Lower leg skin (tissue), 4 donors: ENCODE measurements around the gene SFSWAP. TPM values are rescaled to one million over a fixed set of nuclear protein-coding genes. Genes with fewer than 3 reads are reported as not detected.

ENCODE experiments used
- DNase-seq, 2 donors: peaks; one replicate each; pipeline ENCODE4 v3.0.0-alpha.2; 2019; ENCODE audit warnings: low spot score in 2 of 2
- H3K4me3 ChIP-seq: fragments of 200-600 bp; sonication (generic); 2 replicates; pipeline ENCODE4 v1.5.1; 2017; ENCODE audit warnings: mild to moderate bottlenecking, low read depth; ENCODE audit not compliant: poor library complexity, severe bottlenecking
- POLR2A ChIP-seq, 2 donors: fragments of 450-650 bp; IDR thresholded peaks; one replicate each; pipeline ENCODE4 v1.6.1; 2016 to 2017; ENCODE audit warnings: antibody characterized with exemption in 2 of 2, mild to moderate bottlenecking in 1 of 2, moderate library complexity in 1 of 2
- WGBS, 2 donors: methylation state at CpG; one replicate each; pipeline ENCODE4 v1.1.5; 2018; 5-methylcytosine and 5-hydroxymethylcytosine counted together
- intact Hi-C: fragments of 100-400 bp; cut with DNase I; formaldehyde crosslinking; loops from one replicate; pipeline ENCODE4 v1.15.0; 2023; ENCODE audit warnings: low total_unique reads
- total RNA-seq, 4 donors: library from RNA; depleted of rRNA; stranded (reverse); fragments of >200 nt; gene quantifications; one replicate each; pipeline ENCODE4 v1.1.0, GENCODE V29; 2016
- TF ChIP-seq, protein P1 (sequence below), 3 donors: fragments of 450-650 bp; IDR thresholded peaks; one replicate each; pipeline ENCODE4 v1.5.1; 2016; ENCODE audit warnings: antibody characterized with exemption in 3 of 3, mild to moderate bottlenecking in 3 of 3, moderate library complexity in 2 of 3

SFSWAP gene
- total RNA-seq, 4 donors from 2014 or later = 31.0 to 56.3 (median 38.5) TPM

DNA sequence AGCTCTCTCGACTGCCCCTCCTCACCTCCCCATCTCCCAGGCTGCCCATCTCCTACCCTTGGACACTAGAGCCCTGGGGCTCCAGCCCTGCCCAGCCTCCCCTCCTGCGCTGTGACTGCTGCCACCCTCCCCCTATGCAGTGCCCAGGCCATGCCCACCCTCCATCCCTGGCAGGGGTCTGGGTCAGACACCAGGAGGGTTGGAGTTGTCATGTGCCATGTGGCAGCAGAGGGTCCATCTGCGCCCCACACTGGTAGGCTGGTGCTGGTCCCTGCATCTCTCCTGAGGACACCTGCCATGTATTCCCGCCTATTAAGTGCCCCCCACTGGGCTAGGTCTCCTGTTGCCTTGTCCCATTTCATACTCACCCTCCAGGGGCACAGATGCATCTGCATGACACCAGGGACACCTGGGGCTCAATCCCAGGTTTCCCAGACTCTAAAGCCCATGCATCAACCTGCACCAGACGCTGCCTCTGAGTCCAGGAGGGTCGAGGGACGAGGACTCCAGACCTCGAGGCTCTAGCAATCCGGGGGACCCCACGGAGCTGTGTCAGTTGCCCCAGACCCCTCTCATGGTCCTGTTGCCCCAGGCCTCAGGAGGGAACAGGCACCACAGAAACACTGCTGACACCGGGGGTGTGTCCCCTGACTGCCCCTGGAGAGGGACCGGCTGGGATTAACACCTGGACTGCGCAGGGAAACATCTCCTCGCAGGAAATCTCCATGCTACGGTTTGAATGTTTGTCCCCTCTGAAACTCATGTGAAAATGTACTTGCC is 23.4 kb upstream of the SFSWAP start:
- no peak overlapping the region for H3K4me3 ChIP-seq
- 68 to 80% methylated on average over 8 to 15 of the region's 15 CpGs for WGBS, 2 donors
- intact Hi-C loops = no loop called here
- peak in 1 of 2 donors; percentile 76 for DNase-seq
- TF ChIP-seq, protein P1, sequence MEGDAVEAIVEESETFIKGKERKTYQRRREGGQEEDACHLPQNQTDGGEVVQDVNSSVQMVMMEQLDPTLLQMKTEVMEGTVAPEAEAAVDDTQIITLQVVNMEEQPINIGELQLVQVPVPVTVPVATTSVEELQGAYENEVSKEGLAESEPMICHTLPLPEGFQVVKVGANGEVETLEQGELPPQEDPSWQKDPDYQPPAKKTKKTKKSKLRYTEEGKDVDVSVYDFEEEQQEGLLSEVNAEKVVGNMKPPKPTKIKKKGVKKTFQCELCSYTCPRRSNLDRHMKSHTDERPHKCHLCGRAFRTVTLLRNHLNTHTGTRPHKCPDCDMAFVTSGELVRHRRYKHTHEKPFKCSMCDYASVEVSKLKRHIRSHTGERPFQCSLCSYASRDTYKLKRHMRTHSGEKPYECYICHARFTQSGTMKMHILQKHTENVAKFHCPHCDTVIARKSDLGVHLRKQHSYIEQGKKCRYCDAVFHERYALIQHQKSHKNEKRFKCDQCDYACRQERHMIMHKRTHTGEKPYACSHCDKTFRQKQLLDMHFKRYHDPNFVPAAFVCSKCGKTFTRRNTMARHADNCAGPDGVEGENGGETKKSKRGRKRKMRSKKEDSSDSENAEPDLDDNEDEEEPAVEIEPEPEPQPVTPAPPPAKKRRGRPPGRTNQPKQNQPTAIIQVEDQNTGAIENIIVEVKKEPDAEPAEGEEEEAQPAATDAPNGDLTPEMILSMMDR (IDR thresholded peaks at IDR 0.05) = no peak
- TF ChIP-seq POLR2A (IDR thresholded peaks at IDR 0.05) = no peak

DNA sequence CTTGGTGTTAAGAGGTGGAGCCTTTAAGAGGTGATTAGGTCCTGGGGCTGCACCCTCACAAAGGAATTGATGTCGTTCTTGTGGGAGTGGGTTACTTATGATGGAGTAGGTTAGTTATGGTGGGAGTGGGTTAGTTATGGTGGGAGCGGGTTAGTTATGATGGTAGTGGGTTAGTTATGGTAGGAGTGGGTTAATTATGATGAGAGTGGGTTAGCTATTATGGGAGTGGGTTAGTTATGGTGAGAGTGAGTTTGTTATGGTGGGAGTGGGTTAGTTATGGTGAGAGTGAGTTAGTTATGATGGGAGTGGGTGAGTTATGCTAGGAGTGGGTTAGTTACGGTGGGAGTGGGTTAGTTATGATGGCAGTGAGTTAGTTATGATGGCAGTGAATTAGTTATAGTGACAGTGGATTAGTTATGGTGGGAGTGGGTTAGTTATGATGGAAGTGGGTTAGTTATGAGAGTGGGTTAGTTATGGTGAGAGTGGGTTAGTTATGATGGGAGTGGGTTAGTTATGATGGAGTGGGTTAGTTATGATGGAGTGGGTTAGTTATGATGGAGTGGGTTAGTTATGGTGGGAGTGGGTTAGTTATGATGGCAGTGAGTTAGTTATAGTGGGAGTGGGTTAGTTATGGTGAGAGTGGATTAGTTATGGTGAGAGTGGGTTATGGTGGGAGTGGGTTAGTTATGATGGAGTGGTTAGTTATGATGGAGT is 22.6 kb upstream of the SFSWAP start:
- DNase-seq = no peak
- intact Hi-C loops = no loop called here
- 84 to 91% methylated on average over 3 of the region's 3 CpGs for WGBS, 2 donors

DNA sequence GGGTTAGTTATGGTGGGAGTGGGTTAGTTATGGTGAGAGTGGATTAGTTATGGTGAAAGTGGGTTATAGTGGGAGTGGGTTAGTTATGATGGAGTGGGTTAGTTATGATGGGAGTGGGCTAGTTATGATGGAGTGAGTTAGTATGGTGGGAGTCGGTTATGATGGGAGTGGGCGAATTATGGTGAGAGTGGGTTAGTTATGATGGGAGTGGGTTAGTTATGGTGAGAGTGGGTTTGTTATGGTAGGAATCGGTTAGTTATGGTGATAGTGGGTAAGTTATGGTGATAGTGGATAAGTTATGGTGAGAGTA is 22.1 kb upstream of the SFSWAP start:
- 92 to 94% methylated on average over 3 of the region's 3 CpGs for WGBS, 2 donors
- intact Hi-C loops = no loop called here
- no peak overlapping the region for H3K4me3 ChIP-seq
- DNase-seq = no peak
- TF ChIP-seq, protein P1 (IDR thresholded peaks at IDR 0.05) = no peak
- TF ChIP-seq POLR2A (IDR thresholded peaks at IDR 0.05) = no peak

More for the DNA sequence above, 22.6 kb upstream of the SFSWAP start:
- no peak overlapping the region for H3K4me3 ChIP-seq
- no peak for TF ChIP-seq POLR2A (IDR thresholded peaks at IDR 0.05)
- TF ChIP-seq, protein P1 (IDR thresholded peaks at IDR 0.05) = no peak

DNA sequence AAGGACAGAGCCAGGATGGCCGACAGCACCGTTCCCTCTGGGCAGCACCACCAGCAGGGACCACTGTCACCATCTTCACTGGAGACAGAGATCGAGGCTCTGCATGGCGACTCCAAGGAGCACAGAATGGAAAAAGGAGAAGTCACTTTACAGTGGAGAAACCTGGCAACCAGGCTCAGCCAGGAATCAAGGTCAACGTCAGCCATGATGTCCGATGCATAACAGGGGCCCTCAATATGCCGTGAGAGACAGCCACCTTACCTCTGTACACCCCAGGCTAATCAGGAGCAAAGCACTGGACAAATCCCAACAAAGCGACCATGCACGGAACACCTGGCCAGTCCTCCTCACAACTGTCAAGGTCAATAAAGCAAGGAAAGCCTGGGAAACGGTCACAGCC is 20.6 kb upstream of the SFSWAP start:
- intact Hi-C loops = no loop called here
- peak in 1 of 2 donors; percentile 46 for DNase-seq
- 83 to 86% methylated on average over 10 of the region's 10 CpGs for WGBS, 2 donors

DNA sequence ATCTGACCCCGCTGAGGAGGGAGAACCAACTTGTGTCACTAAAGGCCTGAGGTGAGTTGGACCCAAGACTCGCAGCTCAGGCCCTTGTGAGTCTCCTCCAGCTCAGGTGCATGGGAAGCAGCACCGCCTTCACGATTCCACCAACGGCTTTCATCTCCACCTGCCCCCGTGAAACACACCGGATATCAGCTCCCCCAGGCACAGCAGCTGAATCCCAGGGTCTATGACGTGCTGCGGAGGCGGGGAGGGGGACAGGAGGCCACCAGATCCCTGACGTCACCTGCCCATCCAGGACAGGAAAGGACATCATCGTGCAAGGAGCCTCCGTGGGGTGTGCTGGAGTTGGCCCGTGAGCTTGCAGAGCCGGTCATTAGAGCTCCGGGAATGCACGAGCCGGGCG is 18.5 kb upstream of the SFSWAP start:
- TF ChIP-seq POLR2A (IDR thresholded peaks at IDR 0.05) = no peak
- TF ChIP-seq, protein P1 (IDR thresholded peaks at IDR 0.05) = no peak

More for the DNA sequence above, 20.6 kb upstream of the SFSWAP start:
- TF ChIP-seq POLR2A (IDR thresholded peaks at IDR 0.05) = no peak
- TF ChIP-seq, protein P1 (IDR thresholded peaks at IDR 0.05) = no peak
- no peak overlapping the region for H3K4me3 ChIP-seq

More for the DNA sequence above, 18.5 kb upstream of the SFSWAP start:
- intact Hi-C loops = no loop called here
- WGBS, 2 donors = 86 to 87% methylated on average over 19 of the region's 19 CpGs
- DNase-seq = no peak
- no peak overlapping the region for H3K4me3 ChIP-seq
